Femur (tissue), 1 donor: ENCODE measurements around the gene FSTL4.
"Not testable (repeated sequence)": the region's sequence is repeated elsewhere in the genome, so short reads cannot be mapped to it uniquely, and the experiment has no call there.

Source experiments
- DNase-seq: peaks from one replicate; pipeline ENCODE4 v3.0.0-alpha.2; 2017

FSTL4 gene

GRCh38 chr5:133546500-133546899 is 65.8 kb downstream of the FSTL4 start:
- no peak for DNase-seq

GRCh38 chr5:133544346-133544745 is 68.0 kb downstream of the FSTL4 start:
- no peak for DNase-seq

- DNase-seq, result no peak
Measured at GRCh38 chr5:133539818-133540217, 72.5 kb downstream of the FSTL4 start.

GRCh38 chr5:133538718-133539117 is 73.6 kb downstream of the FSTL4 start:
- no peak for DNase-seq

GRCh38 chr5:133535241-133535929 is 77.0 kb downstream of the FSTL4 start:
- DNase-seq, result not testable (repeated sequence)

- no peak for DNase-seq
Measured at GRCh38 chr5:133534566-133534965, 77.8 kb downstream of the FSTL4 start.

GRCh38 chr5:133533541-133533940 is 78.8 kb downstream of the FSTL4 start:
- DNase-seq, result no peak

GRCh38 chr5:133531594-133531993 is 80.7 kb downstream of the FSTL4 start:
- peak; percentile 68 for DNase-seq

- no peak for DNase-seq
Measured at GRCh38 chr5:133531178-133531577, 81.2 kb downstream of the FSTL4 start.

GRCh38 chr5:133530270-133530669 is 82.1 kb downstream of the FSTL4 start:
- no peak for DNase-seq

- no peak for DNase-seq
Measured at GRCh38 chr5:133528841-133529240, 83.5 kb downstream of the FSTL4 start.

- DNase-seq, result peak; percentile 55
Measured at GRCh38 chr5:133527311-133527710, 85.0 kb downstream of the FSTL4 start.

- no peak for DNase-seq
Measured at GRCh38 chr5:133526368-133526767, 86.0 kb downstream of the FSTL4 start.

GRCh38 chr5:133525126-133525525 is 87.2 kb downstream of the FSTL4 start:
- no peak for DNase-seq

- no peak for DNase-seq
Measured at GRCh38 chr5:133524666-133525065, 87.7 kb downstream of the FSTL4 start.

GRCh38 chr5:133523961-133524586 is 88.3 kb downstream of the FSTL4 start:
- no peak for DNase-seq

- no peak for DNase-seq
Measured at GRCh38 chr5:133523013-133523658, 89.2 kb downstream of the FSTL4 start.

GRCh38 chr5:133521801-133522200 is 90.5 kb downstream of the FSTL4 start:
- DNase-seq, result no peak

GRCh38 chr5:133520991-133521706 is 91.2 kb downstream of the FSTL4 start:
- DNase-seq, result no peak

- no peak for DNase-seq
Measured at GRCh38 chr5:133520062-133520461, 92.3 kb downstream of the FSTL4 start.

- DNase-seq, result no peak
Measured at GRCh38 chr5:133519191-133519590, 93.2 kb downstream of the FSTL4 start.

- no peak for DNase-seq
Measured at GRCh38 chr5:133514456-133514855, 97.9 kb downstream of the FSTL4 start.

- no peak for DNase-seq
Measured at GRCh38 chr5:133512896-133513295, 99.4 kb downstream of the FSTL4 start.
